GM19193 (cell line): ENCODE measurements around the gene RPL38.

Source experiments
- POLR2A ChIP-seq: IDR thresholded peaks from 4 replicates; pipeline ENCODE4 v1.6.1; 2011; ENCODE audit not compliant: insufficient read depth, insufficient read length; ENCODE audit errors: extremely low read depth

The RPL38 gene

DNA sequence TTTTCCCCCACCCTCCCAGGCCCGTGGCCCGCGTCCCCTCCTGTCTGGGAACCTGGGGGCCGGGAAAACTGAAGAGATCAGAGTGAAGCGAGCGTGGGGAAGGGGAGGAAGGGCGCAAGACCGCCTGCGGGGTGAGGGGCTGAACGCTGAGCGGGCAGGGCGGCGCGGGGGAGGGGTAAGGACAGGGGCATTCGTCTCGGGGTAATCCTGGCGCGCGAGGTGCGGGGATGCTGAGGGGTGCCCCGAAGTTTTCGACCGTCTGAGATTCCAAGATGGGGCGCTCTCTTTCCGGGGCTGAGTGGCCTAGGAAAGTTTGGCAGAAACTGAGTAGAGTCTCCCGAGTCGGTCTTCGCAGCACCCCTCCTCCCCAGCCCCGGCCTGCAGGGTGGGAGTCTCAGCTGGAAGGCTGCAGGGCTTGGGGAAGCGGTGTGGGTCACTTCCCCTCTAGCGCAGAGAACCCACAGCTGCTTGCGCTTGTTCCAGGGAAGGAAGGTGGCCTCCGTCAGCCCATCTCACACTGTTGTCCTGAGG lies 10.4 kb downstream of the RPL38 start:
- no peak for TF ChIP-seq POLR2A

DNA sequence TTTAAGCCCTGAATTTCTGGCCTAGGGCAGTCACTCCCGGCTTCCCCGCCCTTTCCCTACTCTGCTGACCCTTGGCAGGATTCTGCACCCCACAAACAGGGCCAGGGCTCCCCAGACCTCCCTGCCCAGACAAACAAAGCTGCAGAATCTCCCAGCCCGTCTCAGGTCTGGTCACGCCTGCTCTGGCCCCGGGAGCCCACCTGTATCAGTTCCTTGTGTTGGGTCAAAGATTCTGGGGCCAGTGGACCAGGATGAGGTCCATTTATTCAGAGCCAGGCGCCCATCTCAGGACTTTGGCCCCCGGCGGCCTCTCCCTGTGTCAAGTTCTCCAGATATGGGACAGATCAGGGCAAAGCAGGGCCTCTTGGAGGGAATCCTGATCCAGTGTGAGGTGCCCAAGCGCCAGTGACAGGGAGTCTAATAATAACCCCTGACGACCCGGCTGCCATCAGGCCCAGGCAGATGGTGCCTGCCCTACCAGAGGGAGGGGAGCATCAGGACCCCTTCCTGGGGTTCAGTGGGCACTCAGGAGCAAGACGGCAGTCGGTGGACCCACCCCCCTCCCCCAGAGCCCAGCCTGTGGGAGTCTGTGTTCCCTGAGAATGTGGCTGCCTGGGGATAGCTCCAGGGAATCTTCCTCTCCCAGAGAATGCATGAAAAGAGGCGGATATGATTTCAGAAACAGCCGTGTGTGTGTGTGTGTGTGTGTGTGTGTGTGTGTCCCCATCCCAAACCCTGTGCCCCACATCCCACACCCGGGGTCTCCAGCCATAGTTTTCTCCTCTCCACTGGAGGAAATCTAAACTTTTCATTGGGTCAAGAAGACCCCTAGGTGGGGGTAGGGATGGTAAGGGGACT lies 11.2 kb downstream of the RPL38 start:
- TF ChIP-seq POLR2A, result no peak

DNA sequence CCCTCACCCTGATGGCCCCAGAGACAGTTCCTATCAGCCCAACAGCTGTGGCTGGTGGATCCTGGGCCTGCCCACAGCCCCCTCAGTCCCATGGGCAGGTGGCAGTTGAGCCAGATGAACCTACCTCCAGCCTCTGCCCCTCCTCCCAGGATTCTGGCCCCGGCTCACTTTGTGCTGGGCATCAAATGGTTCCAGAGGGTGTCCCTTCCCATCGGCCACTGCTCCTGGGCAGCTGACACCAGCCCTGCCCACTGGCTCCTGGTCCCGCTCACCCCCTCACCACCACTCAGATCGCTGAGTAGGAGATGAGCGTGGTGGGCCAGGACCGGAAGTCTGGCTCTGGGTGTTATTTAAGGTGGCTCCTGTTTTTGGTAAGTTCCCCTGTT lies 11.9 kb downstream of the RPL38 start:
- no peak for TF ChIP-seq POLR2A

DNA sequence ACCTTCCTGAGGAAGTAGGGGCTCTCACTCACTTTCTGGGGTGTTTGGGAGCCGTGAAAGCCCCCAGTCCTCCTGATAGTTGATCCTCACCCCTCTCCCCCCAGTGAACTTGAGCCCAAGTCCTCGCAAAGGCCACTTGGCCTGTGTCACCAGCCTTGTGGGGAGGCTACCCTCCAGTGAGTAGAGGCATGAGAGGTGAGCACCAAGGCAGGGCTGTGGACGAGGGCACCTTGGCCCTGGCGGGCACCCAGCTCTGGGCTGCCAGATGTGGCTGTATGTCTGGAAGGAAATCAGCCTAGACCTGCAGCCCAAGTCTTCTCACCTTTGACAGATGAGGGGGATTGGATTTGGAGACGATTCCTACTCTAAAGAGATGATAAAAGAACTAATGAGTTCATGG lies 13.0 kb downstream of the RPL38 start:
- no peak for TF ChIP-seq POLR2A

GRCh38 chr17:74217037-74217730 lies 13.7 kb downstream of the RPL38 start:
- no peak for TF ChIP-seq POLR2A

- TF ChIP-seq POLR2A, result no peak
These were observed 14.4 kb downstream of the RPL38 start for GRCh38 chr17:74217888-74218287.

GRCh38 chr17:74218436-74218835 lies 15.0 kb downstream of the RPL38 start:
- no peak for TF ChIP-seq POLR2A

DNA sequence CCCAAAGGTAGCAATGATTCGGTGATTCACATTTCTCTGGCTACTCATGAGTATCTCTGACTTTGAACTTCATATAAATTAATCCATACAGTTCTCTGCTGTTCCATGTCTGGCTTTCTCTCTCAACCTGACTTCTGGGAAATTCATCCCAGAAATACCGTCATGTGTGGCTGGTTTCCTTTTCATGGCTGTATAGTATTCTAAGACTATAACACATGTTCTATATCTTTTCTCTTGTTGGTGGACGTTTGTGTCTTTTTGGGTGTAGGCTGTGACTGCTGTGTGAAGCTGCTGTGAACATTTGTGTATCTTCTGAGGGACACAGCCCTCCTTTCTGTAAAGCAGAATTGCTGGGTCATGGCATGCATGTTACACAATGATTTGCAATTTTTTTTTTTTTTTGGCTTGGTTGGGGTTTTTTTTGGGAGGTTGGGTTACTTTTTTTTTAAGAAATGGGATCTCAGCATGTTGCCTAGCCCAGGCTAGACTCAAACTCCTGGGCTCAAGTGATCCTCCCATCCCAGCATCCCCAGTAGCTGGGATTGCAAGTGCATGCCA lies 16.2 kb downstream of the RPL38 start:
- TF ChIP-seq POLR2A, result no peak

DNA sequence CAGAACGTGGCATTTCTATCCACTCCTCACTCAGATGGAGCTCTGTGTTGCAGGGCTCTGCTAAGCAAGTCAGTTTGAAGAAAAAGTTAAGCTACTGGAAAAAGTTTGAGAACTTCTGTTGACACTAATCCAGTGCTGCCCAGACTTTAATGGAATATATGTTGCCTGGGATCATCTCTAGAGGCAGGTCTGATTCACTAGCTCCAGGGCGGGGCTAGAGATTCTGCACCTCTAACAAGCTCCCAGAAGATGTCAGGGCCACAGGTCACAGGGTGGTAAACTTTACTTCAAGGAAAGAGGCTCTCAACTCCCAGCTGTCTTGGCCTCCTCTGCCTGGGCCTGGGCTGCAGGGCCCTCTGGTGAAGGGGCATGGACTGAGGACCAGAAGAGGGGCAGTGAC lies 16.7 kb downstream of the RPL38 start:
- no peak for TF ChIP-seq POLR2A

- no peak for TF ChIP-seq POLR2A
These were observed 17.7 kb downstream of the RPL38 start for GRCh38 chr17:74220946-74221818.

GRCh38 chr17:74222399-74222798 lies 18.9 kb downstream of the RPL38 start:
- no peak for TF ChIP-seq POLR2A

- TF ChIP-seq POLR2A, result no peak
These were observed 20.4 kb downstream of the RPL38 start for GRCh38 chr17:74223901-74224300.

- TF ChIP-seq POLR2A, result no peak
These were observed 21.7 kb downstream of the RPL38 start for GRCh38 chr17:74224959-74225725.

DNA sequence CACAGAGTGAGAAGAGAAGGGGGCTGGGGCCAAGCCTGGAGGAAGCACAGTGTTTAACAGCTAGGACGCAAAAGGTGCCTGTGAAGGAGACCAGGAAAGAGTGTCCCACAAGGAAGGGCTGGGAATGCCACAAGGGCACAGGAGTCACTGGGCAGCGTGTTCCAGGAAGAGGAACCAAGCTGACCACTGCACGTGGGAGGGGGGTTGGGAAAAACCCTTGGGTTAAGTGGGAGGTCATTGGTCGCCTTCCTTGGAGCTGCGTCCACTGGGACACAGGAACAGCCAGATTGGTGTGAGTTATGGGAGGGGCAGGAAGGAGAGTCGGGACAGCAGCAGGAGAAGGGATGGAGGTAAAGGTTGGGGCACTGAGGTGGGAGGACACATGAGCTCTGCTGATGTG lies 22.8 kb downstream of the RPL38 start:
- TF ChIP-seq POLR2A, result no peak
